ENCODE measurements around the gene C14orf119. TPM values are rescaled to one million over a fixed set of nuclear protein-coding genes. Genes with fewer than 3 reads are reported as not detected.

The C14orf119 gene
- total and polyA plus RNA-seq, 8 donors: 52.6 to 67.6 (median 63.5) TPM

GRCh38 chr14:23078692-23079116 is 16.6 kb upstream of the C14orf119 start:
- Histone ChIP-seq H3K9me3 (no peaks in the 10 kb centered on the region), H3K36me3 (peaks cover 3 to 100% of the 10 kb centered on the region in 2 donors), H3K4me3 (no peak overlapping the region), H3K27me3 (no peaks in the 10 kb centered on the region), H3K4me1 (peaks cover 0 to 42% of the 10 kb centered on the region in 2 donors), H3K27ac (peak overlapping the region; percentile 37 to 83)
- intact Hi-C loops (cut with DNase I): no loop called here
- peak in 1 of 4 donors; percentile 87 for DNase-seq
- no peak for TF ChIP-seq CTCF (IDR thresholded peaks at IDR 0.05)
- ATAC-seq: peak; percentile 92

- peaks cover 3 to 100% of the 10 kb centered on the region in 2 donors for H3K36me3 ChIP-seq
- peaks cover 0 to 42% of the 10 kb centered on the region in 2 donors for H3K4me1 ChIP-seq
- DNase-seq: no peak
- no peak for TF ChIP-seq CTCF (IDR thresholded peaks at IDR 0.05)
- no peaks in the 10 kb centered on the region for H3K9me3 ChIP-seq
- peak overlapping the region; percentile 13 to 83 for H3K27ac ChIP-seq
- intact Hi-C loops (cut with DNase I): no loop called here
- no peaks in the 10 kb centered on the region for H3K27me3 ChIP-seq
- no peak overlapping the region for H3K4me3 ChIP-seq
- ATAC-seq: no peak
Measured at GRCh38 chr14:23079716-23080115, 15.6 kb upstream of the C14orf119 start.

GRCh38 chr14:23080474-23080873 is 14.8 kb upstream of the C14orf119 start:
- no peak for DNase-seq
- ATAC-seq: no peak
- no peak overlapping the region for H3K4me3 ChIP-seq
- H3K27ac ChIP-seq: peak overlapping the region in 1 of 2 donors; percentile 83
- no peaks in the 10 kb centered on the region for H3K9me3 ChIP-seq
- no peak for TF ChIP-seq CTCF (IDR thresholded peaks at IDR 0.05)
- H3K36me3 ChIP-seq: peaks cover 3 to 100% of the 10 kb centered on the region in 2 donors
- no peaks in the 10 kb centered on the region for H3K27me3 ChIP-seq
- H3K4me1 ChIP-seq: peaks cover 0 to 46% of the 10 kb centered on the region in 2 donors
- intact Hi-C loops (cut with DNase I): no loop called here

- Histone ChIP-seq H3K4me1 (peaks cover 0 to 29% of the 10 kb centered on the region in 2 donors), H3K36me3 (peaks cover 2 to 100% of the 10 kb centered on the region in 2 donors), H3K9me3 (no peaks in the 10 kb centered on the region), H3K27me3 (no peaks in the 10 kb centered on the region), H3K4me3 (no peak overlapping the region), H3K27ac (peak overlapping the region in 1 of 2 donors; percentile 33)
- DNase-seq: no peak
- TF ChIP-seq CTCF (IDR thresholded peaks at IDR 0.05): no peak
- no peak for ATAC-seq
- intact Hi-C loops (cut with DNase I): no loop called here
Measured at GRCh38 chr14:23085458-23085857, 9.8 kb upstream of the C14orf119 start.

- TF ChIP-seq CTCF (IDR thresholded peaks at IDR 0.05): no peak
- ATAC-seq: no peak
- DNase-seq: no peak
- Histone ChIP-seq H3K4me3 (no peak overlapping the region), H3K27me3 (no peaks in the 10 kb centered on the region), H3K9me3 (no peaks in the 10 kb centered on the region), H3K27ac (peak overlapping the region in 1 of 2 donors; percentile 19), H3K4me1 (peaks cover 0 to 37% of the 10 kb centered on the region in 2 donors), H3K36me3 (peaks cover 2 to 100% of the 10 kb centered on the region in 2 donors)
- intact Hi-C loops (cut with DNase I): no loop called here
Measured at GRCh38 chr14:23086565-23086964, 8.7 kb upstream of the C14orf119 start.

Measured in left lung (tissue), 10 donors.